ENCODE data around the gene GALNS.
"Not testable (repeated sequence)": the region's sequence is repeated elsewhere in the genome, so short reads cannot be mapped to it uniquely, and the experiment has no call there.

The GALNS gene

GRCh38 chr16:88780142-88781062 is 76.3 kb downstream of the GALNS start:
- no peak for DNase-seq

- no peak for DNase-seq
These were observed 77.2 kb downstream of the GALNS start for GRCh38 chr16:88779406-88780141.

- DNase-seq, result no peak
These were observed 78.1 kb downstream of the GALNS start for GRCh38 chr16:88778541-88779065.

GRCh38 chr16:88778271-88778525 is 78.5 kb downstream of the GALNS start:
- no peak for DNase-seq

- no peak for DNase-seq
These were observed 79.1 kb downstream of the GALNS start for GRCh38 chr16:88777471-88778270.

- no peak for DNase-seq
These were observed 80.9 kb downstream of the GALNS start for GRCh38 chr16:88775825-88776224.

- no peak for DNase-seq
These were observed 82.0 kb downstream of the GALNS start for GRCh38 chr16:88774544-88775393.

GRCh38 chr16:88773812-88774291 is 82.9 kb downstream of the GALNS start:
- peak; percentile 56 for DNase-seq

- no peak for DNase-seq
These were observed 83.6 kb downstream of the GALNS start for GRCh38 chr16:88772871-88773811.

GRCh38 chr16:88771781-88772180 is 85.0 kb downstream of the GALNS start:
- DNase-seq, result not testable (repeated sequence)

GRCh38 chr16:88771294-88771772 is 85.4 kb downstream of the GALNS start:
- DNase-seq, result no peak

- peak; percentile 59 for DNase-seq
These were observed 86.1 kb downstream of the GALNS start for GRCh38 chr16:88770461-88771293.

- DNase-seq, result peak; percentile 51
These were observed 86.9 kb downstream of the GALNS start for GRCh38 chr16:88769617-88770460.

- DNase-seq, result no peak
These were observed 88.5 kb downstream of the GALNS start for GRCh38 chr16:88768071-88768783.

- no peak for DNase-seq
These were observed 89.1 kb downstream of the GALNS start for GRCh38 chr16:88767546-88768070.

- DNase-seq, result no peak
These were observed 89.8 kb downstream of the GALNS start for GRCh38 chr16:88766975-88767374.

GRCh38 chr16:88764913-88765349 is 91.8 kb downstream of the GALNS start:
- no peak for DNase-seq

- DNase-seq, result no peak
These were observed 92.7 kb downstream of the GALNS start for GRCh38 chr16:88764080-88764479.
